Glomerular visceral epithelial cell (primary cell): ENCODE data around the gene FEM1B.
"Not testable (repeated sequence)": the region's sequence is repeated elsewhere in the genome, so short reads cannot be mapped to it uniquely, and the experiment has no call there.

Source experiments
- DNase-seq: peaks from one replicate; pipeline ENCODE4 v3.0.0-alpha.2; 2016; ENCODE audit errors: extremely low spot score

The FEM1B gene

DNA sequence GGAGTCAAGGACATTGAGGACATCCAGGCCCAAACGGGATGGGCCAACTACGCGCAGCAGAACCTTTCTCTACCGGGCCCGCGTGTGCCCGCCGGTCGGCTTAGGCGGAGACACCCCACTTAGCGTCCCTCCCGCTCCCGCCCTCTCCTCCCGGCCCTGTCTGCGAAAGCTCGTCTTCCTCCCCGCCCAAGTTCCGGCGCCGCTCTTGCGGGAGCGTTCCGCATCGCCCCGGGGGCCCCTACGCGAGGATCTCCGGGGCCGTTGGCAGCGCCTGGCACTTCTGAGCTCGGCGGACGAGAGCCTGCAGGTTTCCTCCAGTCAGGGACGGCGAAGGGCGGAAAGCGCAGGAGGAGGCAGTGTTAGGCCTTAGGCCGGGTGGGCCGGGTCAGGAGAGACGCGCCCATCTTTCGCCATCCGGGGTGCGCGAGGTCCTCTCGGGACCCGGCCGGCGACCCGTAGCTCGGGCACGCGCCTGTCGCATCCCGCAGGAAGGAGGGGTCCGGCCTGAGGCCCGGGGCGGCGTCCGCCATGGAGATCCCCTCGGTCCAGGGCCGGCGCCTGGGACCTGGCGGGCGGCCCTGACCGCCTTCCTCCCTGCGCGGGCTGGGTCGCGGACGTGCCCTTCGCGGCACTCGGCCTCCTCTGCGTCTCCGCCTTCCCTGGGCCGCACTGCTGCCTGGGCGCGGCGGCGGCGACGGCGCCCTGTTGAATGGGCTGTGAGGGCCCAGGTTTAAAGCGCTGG is at the start of gene FEM1B:
TSS of gene FEM1B (plus strand) at position 143 of the 742 bp plus-strand sequence. CDS start 673 bp downstream, outside the sequence.
- peak; percentile 91 for DNase-seq

DNA sequence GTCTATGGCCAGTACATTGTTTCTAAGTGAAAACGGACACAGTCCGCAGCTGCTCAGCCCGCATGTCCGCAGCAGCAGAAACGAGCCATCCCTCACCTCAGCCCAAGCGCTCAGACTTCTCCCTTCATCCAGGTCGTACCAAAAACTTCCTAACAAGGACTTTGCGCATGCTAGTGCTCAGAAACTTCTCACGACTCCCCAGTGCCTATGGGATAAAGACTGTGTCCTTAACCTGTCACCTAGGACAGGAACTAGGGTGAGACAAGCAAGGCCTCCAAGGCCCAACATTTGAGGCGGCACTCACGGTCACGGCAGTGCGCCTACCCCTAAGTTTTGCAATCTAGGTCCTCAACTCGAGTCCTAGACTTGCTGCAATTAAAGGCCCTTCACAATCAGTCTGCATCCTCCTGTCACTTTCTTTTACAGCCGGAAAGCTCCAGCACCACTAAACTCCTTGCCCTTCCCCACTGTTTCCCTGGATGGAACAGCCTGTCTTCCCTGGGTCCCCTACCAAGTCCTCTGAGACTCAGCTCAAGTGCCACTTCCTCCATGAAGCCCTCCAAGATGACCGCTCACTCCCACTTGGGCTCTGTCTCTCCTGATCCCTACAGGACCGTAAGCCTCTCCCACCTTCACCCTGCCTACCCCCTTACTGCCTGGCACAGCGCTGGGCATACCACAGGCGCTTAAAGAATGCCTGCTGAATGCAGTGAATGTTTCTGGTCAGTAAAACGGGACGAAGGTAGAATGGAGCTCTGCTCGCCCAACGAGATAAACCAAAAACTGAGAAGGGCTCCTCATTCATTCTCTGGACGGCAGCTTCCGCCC is 49.2 kb upstream of the FEM1B start:
- peak; percentile 27 for DNase-seq

DNA sequence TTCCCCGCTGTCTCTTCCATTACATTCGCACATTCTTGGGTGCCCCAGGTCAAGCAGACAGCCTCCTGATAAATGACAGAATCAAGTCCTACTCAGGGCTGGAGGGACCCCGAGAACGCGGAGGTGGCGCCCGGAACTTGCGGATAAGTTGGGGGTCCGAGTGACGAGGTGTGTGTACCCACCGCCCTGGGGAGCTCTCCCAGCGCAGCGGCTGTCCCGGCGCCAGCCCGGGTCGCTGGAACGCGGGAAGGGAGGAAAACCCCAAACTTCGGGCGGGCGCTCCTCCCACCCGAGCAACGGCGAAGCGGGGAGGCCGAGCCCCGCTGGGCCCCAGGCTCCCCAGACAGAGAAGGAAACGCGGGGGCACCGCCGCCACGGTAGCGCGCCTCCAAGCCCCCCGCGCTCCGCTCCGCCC is 48.6 kb upstream of the FEM1B start:
- no peak for DNase-seq

DNA sequence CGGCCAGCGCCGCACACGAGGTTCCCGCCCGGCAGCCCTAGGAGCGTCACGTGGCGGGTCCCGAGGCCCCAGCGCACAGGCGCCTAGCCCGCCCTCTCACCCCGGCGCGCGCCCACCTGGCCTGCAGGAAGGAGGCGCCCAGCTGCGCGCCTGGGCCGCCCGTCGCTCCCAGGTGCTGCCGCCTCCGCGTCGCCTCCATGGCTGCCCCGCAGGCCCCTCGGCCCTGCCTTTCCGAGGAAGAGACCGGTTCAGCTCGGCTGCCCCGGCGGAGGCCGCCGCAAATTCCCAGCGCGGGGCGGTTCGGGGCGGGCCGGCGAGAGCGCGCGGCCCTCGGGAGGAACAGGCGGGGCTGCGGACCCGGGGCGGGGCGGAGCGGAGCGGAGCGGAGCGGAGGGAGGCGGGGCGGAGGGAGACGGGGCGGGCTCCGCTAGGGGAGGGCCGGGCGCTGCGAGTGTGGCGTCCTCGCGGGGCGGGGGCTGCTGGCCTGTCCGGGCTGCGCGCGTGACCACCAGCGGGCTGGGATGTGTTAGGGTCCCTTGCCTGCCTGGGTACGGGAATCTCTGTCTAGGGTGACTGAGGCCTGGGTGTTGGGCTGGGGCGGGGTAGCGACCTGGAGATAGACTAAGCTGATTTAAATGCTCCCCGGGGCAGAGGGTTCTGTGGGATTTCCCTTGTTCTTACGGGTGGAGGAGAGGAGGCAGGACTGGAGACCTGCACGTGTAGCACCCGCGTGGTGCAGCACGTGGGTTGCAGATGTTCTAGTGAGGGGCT is 48.0 kb upstream of the FEM1B start, which contains the start of gene CLN6:
TSS of gene CLN6 (minus strand) at position 343 of the 771 bp plus-strand sequence. CDS start at position 199, 144 bp downstream.
- DNase-seq: peak; percentile 87

DNA sequence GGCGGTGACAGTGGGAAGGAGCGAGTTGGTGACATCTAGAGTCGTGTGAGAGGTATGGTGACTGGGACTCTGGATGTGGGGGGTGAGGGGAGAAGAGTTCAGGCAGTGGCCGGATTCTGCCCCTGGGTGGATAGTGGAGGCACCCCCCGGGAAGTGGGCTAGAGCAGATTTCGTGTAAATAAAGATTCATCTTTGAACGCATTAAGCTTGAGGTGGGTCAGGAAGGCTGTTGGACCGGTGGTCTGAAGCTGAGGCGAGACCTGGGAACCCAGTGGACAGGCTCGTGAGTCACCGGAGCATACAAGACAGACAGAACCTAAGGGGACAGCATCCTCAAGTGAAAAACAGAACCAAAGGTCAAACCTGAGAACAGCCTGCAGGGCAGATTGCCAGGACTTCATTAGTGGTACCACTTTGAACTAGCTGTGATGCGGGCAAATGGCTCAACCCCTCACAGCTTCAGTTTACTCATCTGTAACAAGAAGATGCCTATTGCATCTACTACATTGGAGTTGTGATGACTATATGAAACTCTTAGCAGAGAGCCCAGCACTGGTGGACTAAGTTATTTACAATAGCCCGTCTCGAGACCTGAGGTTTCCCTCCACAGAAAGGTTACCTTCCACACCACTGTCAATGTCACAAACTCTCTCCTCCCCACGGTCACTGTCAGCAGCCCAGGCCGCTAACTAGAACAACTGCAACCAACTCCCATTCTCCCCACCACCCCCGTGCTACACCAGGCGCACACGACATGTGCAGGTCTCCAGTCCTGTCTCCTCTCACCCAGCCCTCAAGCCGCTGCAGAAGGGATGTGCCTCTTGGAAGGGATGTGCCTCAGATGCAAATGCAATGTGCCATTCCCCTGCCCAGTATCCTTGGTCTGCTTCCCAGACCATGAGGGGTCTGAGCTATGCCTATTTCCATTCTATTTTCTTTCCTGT is 47.1 kb upstream of the FEM1B start:
- peak; percentile 26 for DNase-seq

DNA sequence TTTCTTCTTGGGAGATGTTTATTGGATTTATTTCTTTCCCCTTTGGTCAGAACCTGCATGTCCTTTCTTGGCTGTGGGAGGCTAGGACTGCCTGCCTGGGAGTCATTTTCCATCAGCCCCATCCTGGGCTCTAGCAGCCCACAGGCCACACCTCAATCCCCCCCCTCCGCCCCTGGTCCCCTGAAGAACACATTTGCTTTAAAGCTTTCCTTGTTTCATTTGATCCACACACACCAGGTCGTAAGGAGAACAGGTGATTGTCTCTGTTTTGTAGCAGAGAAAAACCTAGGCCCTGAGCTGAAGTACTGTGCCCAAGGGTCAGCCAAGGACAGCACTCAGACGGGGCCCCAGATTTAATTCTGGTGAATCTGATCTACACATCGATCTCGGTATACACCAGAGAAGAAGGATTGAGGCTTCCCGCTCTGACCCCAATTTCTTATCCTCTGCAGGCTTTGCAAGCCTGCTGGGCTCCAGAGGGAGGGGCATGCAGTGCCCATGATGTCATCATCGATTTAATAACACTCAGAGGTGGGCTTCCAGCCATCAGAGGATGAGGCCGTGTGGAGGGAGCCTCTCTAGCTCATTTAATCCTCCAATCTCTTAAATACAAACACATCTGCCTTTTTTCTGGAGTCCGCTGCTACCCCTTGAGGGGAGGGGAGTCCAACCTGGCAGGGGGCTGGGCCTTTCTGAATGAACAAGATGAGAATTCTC is 46.3 kb upstream of the FEM1B start:
- no peak for DNase-seq

DNA sequence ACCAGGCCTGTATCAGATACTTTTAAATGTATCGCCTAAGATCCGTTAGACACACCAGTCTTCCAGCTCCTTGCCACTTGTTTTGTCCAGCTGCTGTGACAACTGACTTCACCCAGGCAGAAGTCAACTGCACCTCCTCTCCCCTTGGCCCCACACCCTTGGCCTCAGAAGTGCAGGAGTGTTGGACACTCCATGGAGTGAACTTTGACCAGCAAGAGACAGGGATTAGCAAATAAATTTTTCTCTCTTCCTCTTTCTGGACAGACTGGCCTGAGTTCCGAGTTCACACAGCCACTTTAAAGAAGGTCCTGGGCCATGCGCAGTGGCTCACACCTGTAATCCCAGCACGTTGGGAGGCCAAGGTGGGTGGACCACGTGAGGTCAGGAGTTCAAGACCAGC is 45.1 kb upstream of the FEM1B start:
- no peak for DNase-seq

DNA sequence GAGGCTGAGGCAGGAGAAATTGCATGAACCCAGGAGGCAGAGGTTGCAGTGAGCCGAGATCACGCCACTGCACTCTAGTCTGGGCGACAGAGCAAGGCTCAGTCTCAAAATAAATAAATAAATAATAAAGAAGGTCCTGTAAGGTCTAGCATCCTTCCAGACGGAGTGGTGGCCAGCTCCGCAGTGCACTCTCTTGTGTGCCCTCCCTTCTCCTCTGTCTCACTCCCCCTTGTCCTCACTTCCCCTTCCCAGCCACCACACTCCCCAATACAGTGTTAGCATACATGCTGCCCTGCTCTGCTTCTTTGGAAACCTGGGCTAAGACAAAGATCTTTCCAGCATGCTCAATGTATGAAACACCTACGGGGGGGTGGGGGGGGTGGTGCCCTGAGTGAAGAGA is 44.6 kb upstream of the FEM1B start:
- no peak for DNase-seq

DNA sequence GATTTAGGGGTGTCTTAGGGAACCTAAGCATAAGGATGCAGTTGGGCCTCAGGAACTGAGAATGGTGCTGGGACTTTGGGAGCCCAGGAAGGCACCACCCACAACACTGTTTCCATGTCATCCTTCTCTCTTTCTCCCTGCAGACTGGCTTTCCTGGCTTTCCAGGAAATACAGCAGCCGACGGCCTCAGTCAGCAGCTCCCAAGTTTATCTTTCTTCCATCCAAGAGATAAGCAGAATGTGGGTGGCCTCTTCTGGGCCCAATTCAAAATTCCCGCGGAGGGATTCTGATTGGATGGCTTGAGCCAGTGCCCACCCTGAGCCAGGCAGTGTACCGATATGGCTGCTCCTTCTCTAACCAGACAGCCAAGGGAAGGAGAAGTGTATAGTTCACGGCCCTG is 43.5 kb upstream of the FEM1B start:
- no peak for DNase-seq

DNA sequence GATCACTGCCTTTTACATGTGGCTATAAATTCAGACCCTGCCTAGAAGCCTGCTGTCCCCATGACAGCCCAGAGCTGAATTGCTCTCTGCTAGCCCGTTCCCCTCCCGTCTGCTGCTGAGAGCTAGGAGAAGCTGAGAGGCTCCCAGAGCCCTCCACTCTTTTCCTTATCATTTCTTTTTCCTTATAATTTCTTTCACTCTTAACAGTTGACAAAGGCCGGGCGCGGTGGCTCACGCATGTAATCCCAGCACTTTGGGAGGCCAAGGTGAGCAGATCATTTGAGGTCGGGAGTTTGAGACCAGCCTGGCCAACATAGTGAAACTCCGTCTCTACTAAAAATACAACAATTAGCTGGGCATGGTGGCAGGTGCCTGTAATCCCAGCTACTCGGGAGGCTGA is 43.0 kb upstream of the FEM1B start:
- DNase-seq: not testable (repeated sequence)

DNA sequence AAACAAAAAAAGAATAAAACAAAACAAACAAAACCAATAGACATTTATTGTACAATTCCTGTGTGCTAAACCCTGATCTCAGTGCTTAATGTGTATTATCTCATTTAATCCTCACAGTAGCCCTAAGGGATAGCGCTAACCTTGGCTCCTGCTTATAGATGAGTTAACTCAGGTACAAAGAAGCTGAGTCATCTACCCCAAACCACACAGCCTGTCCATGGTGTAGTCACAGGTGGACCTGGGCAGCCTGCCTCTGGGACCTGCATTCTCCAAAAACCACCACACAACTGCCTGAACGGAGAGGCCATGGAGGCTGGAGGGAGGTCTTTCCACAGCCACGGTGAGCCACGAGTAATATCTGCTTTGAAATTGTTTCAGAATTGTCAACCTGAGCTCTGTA is 42.5 kb upstream of the FEM1B start:
- DNase-seq: no peak

DNA sequence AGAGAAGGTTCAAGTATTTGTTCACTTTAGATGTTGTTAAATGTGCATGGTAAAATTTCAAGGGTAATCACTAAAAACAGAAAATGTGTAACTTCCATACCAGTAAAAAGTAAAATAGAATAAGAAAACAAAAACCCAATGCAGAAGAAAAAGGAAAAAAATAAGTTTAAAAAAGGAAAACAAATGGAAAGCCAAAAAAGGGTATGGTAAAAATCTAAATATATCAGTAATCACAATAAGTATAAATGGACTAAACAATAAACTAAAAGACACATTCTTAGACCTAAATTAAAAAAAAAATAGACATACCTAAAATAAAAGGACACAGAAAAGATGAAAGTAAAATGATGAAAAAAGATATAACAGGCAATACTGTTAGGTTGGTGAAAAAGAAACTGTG is 38.5 kb upstream of the FEM1B start:
- no peak for DNase-seq

DNA sequence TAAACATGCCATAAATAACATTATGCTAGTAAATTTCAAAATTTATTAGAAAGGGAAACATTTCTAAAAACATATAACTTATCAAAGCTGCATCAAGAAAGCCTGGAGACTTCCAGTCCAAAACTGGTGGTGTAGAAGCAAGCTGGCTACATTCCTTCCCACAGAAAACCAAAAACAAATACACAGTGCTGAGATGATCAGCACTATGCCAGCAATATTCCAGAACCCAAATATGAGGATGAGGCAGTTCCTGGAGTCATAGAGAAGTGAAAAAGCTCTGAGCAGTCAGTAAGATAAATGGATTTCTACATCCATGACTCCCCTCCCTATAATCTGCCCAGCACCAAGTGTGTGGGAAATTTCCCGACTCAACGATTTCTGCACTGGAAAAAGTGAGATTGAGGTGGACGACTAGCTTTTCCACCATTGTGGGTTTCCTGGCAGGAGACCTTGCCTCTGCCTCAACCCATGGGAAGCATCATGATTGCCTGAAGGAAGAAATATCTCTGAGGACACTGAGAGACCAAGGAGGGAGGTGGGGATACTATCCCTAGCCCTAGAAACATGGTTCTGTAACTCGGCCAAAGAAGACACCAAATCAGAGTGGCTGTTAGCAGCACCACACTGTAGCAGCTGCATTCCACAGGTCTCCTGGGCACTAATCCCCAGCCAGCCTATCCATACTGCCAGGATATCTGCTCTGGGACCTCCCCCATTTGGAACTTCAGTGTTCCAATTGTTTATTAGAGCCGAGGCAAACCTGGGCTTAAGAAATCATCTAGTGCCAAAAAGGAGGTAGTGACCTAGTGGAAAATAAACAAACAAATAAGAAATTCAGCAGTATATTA is 36.2 kb upstream of the FEM1B start:
- DNase-seq: no peak

DNA sequence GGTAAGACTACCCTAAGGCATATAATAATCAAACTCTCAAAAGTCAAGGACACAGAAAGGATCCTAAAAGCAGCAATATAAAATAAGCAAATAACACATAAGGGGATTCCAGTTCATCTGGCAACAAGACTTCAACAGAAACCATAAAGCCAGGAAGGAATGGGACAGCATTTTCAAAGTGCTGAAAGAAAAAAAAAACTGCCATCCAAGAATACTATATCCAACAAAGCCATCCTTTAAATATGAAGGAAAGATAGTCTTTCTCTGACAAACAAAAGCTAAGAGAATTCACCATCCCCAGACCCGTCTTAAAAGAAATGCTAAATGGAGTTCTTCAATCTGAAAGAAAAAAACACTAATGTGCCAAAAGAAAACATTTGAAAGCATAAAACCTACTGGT is 33.3 kb upstream of the FEM1B start:
- DNase-seq: no peak

DNA sequence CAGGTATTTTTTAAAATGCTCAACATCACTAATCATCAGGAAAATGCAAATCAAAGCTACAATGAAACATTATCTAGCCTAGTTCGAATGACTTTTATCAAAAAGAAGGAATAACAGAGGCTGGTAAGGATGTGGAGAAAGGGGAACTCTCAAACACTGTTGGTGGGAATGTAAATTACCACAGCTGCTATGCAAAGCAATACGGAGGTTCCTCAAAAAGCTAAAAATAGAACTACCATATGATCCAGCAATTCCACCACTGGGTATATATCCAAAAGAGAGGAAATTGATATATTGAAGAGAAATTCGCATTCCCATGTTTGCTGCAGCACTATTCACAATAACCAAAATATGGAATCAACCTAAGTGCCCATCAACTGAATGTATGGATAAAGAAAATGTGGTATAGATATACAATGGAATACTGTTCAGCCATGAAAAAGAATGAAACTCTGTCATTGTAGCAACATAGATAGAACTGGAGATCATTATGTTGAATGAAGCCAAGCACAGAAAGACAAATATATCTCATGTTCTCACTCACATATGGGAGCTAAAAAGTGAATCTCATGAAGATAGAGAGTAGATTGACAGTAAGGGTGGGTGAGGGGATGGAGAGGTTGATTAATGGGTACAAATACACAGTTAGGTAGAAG is 28.4 kb upstream of the FEM1B start:
- no peak for DNase-seq

DNA sequence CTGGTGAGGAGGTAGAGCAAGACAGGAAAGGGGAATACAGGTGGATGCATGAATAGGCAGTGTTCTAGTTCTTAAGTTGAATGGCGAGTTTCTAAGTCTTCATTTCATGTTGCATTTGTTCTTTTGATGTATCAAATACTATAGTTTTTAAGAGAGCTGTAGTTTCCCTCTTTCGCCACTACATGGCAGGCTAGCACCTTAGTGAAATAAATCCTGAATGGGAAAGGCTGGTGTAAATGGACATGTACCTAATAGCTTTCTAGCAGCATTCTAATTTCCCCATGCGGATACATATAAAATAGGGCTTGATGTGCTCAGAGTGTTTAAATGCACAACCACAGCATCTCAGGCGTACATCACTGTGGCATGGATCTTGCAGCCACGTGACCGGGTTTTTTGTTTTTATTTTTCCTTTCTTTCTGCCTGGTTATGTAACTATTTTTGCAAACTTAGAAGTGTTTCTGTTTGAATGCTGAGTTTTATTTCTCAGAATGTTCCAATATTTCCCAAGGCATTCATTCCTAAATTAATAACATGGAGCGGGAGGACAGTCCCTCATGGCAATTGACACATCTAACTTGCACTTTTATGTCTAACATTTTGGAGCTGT is 24.5 kb upstream of the FEM1B start:
- peak; percentile 73 for DNase-seq

DNA sequence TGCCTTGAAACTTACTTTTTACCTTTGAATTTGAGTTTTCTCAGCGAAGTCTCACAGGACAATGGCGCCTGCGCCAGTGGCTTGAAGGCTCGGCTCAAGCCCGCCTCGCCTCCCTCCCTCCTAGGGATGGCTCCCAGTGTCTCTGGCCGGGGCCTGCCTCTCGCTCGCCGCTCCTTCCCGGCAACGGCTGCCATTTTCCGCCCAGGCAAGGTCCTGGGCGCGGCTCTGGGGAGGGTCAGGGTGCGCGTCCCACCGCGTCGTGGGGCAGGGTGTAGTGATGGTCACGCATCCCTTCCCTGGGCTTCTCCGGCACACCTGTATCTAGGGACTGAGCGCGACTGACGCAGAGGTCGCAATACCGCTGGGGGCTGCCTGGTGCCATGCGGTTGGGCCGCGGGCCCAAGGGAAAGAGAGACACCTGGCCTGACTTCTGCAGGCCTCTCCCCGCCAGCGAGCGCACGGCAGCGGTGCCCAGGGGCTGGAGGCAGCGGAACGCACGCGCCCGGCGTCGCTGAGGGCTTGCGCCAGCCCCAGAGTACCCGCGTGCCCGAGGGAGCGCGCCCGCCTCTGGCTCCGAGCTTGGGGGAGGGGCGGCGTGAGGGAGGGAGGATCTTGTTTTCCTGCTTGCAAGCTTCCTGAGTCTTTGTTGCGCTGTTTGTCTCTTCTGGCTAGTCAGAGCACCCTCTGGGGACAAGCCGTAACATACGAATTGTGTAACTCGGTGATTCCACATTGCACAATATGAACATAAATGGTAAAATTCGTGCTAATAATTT is 20.7 kb upstream of the FEM1B start:
- peak; percentile 53 for DNase-seq

DNA sequence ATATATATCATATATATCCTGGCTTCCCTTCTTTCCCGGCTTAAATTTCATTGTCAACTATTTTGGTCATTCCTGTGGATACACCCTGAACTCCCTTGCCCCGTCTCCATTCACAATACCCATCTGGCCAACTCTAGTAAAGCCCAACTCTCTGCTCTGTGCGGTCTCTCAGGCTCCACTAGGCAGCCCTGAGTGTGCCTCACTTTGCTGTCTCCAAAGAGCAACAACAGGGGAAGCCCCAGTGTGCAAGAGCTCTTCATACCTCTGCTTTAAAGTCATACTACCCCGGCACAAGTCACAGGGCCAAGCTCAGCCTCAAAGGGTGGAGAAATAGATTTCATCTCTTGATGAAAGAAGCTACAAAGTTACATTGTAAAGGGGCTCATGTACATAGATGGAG is 18.9 kb upstream of the FEM1B start:
- no peak for DNase-seq
